ENCODE data around the gene SYNE2. TPM values are rescaled to one million over a fixed set of nuclear protein-coding genes. Genes with fewer than 3 reads are reported as not detected.

The SYNE2 gene
- total and polyA plus RNA-seq, 2 donors (not counting 1 experiment from before 2014, with no cell fraction given): 3.1 to 15.4 TPM

- Histone ChIP-seq H4K20me1 (ENCODE audit: control insufficient read depth, extremely low read depth, insufficient read depth, low read length) (no peaks in the 10 kb centered on the region), H3K4me3 (replicated peaks in 1 of 4; ENCODE audit: control extremely low read depth in 1 of 4, insufficient read depth in 1 of 4, low read depth in 3 of 4, low read length in 4 of 4) (no peak overlapping the region), H3K4me1 (ENCODE audit: control insufficient read depth, extremely low read depth, insufficient read depth, low read length) (no peaks in the 10 kb centered on the region), H3K27ac (ENCODE audit: insufficient read depth, low read length) (no peak overlapping the region), H3K4me2 (ENCODE audit: extremely low read depth, insufficient read depth, low read length) (no peak overlapping the region), H3K27me3 (ENCODE audit: control insufficient read depth, insufficient read depth, low read length) (no peaks in the 10 kb centered on the region), H3K9me3 (ENCODE audit: control insufficient read depth, insufficient read depth, low read depth, low read length) (no peaks in the 10 kb centered on the region), H2AFZ (ENCODE audit: low read length) (no peak overlapping the region), H3K9ac (ENCODE audit: insufficient read depth, low read length) (no peak overlapping the region), H3K36me3 (ENCODE audit: control insufficient read depth, insufficient read depth, low read length) (no peaks in the 10 kb centered on the region), H3K79me2 (ENCODE audit: control insufficient read depth, insufficient read depth, low read length) (no peaks in the 10 kb centered on the region)
- TF ChIP-seq EZH2 (IDR thresholded peaks at IDR 0.05; ENCODE audit: low read length, missing control alignments) (no peak), CTCF (conservative IDR thresholded peaks at IDR 0.05 in 1 of 2, IDR thresholded peaks at IDR 0.05 in 1 of 2; ENCODE audit: low read depth in 1 of 2, low read length in 2 of 2) (no peak)
- DNase-seq (ENCODE audit: low read depth in 2 of 2): no peak
Measured at GRCh38 chr14:63833728-63834127, 19.1 kb upstream of the SYNE2 start.

DNA sequence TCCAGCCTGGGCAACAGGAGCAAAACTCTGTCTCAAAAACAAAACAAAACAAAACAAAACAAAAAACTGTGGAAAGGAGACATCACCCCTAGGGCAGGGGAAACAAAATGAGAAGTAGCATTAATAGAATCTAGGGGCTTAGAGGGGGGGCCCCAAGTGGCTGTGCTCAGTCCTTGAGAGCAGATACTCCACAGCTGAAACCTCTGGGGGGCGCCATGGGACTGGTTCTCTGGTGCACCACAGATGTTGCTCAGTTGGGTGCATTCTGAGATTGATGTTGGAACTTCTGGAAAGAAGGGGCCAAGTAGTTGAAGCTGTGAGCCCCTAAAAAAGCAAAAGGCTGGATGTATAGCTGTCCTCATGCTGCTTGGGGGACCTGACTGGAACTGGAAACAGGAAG lies 11.8 kb upstream of the SYNE2 start:
- Histone ChIP-seq H2AFZ (ENCODE audit: low read length) (no peak overlapping the region), H3K9me3 (ENCODE audit: control insufficient read depth, insufficient read depth, low read depth, low read length) (no peaks in the 10 kb centered on the region), H3K4me2 (ENCODE audit: extremely low read depth, insufficient read depth, low read length) (no peak overlapping the region), H3K4me1 (ENCODE audit: control insufficient read depth, extremely low read depth, insufficient read depth, low read length) (no peaks in the 10 kb centered on the region), H3K79me2 (ENCODE audit: control insufficient read depth, insufficient read depth, low read length) (no peaks in the 10 kb centered on the region), H4K20me1 (ENCODE audit: control insufficient read depth, extremely low read depth, insufficient read depth, low read length) (no peaks in the 10 kb centered on the region), H3K27ac (ENCODE audit: insufficient read depth, low read length) (no peak overlapping the region), H3K27me3 (ENCODE audit: control insufficient read depth, insufficient read depth, low read length) (no peaks in the 10 kb centered on the region), H3K4me3 (replicated peaks in 1 of 4; ENCODE audit: control extremely low read depth in 1 of 4, insufficient read depth in 1 of 4, low read depth in 3 of 4, low read length in 4 of 4) (no peak overlapping the region), H3K9ac (ENCODE audit: insufficient read depth, low read length) (no peak overlapping the region), H3K36me3 (ENCODE audit: control insufficient read depth, insufficient read depth, low read length) (no peaks in the 10 kb centered on the region)
- TF ChIP-seq CTCF (conservative IDR thresholded peaks at IDR 0.05 in 1 of 2, IDR thresholded peaks at IDR 0.05 in 1 of 2; ENCODE audit: low read depth in 1 of 2, low read length in 2 of 2) (no peak), EZH2 (IDR thresholded peaks at IDR 0.05; ENCODE audit: low read length, missing control alignments) (no peak)
- no peak for DNase-seq (ENCODE audit: low read depth in 2 of 2)

DNA sequence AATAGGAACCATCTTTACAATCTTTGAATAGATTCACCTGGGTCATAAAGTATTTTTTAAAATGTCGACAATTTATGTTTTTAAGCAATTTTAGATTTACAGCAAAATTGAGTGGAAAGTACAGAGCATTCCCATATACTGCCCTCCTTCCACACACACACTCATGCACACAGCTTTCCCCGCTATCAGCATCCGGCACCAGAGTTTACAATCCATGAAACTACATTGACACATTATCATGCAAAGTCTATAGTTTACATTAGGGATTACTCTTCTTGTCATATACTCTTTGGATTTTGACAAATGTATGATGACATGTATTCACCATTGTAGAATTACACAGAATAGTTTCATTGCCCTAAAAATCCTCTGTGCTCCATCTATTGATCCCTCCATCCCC lies 9.0 kb upstream of the SYNE2 start:
- no peaks in the 10 kb centered on the region for H3K79me2 ChIP-seq (ENCODE audit: control insufficient read depth, insufficient read depth, low read length)

More for the DNA sequence above, 9.0 kb upstream of the SYNE2 start:
- DNase-seq (ENCODE audit: low read depth in 2 of 2): no peak
- Histone ChIP-seq H3K4me2 (ENCODE audit: extremely low read depth, insufficient read depth, low read length) (no peak overlapping the region), H3K4me3 (replicated peaks in 1 of 4; ENCODE audit: control extremely low read depth in 1 of 4, insufficient read depth in 1 of 4, low read depth in 3 of 4, low read length in 4 of 4) (no peak overlapping the region), H3K9me3 (ENCODE audit: control insufficient read depth, insufficient read depth, low read depth, low read length) (no peaks in the 10 kb centered on the region), H3K27me3 (ENCODE audit: control insufficient read depth, insufficient read depth, low read length) (no peaks in the 10 kb centered on the region), H3K27ac (ENCODE audit: insufficient read depth, low read length) (no peak overlapping the region), H2AFZ (ENCODE audit: low read length) (no peak overlapping the region), H3K36me3 (ENCODE audit: control insufficient read depth, insufficient read depth, low read length) (no peaks in the 10 kb centered on the region), H3K9ac (ENCODE audit: insufficient read depth, low read length) (no peak overlapping the region), H3K4me1 (ENCODE audit: control insufficient read depth, extremely low read depth, insufficient read depth, low read length) (no peaks in the 10 kb centered on the region), H4K20me1 (ENCODE audit: control insufficient read depth, extremely low read depth, insufficient read depth, low read length) (no peaks in the 10 kb centered on the region)
- TF ChIP-seq EZH2 (IDR thresholded peaks at IDR 0.05; ENCODE audit: low read length, missing control alignments) (no peak), CTCF (conservative IDR thresholded peaks at IDR 0.05 in 1 of 2, IDR thresholded peaks at IDR 0.05 in 1 of 2; ENCODE audit: low read depth in 1 of 2, low read length in 2 of 2) (no peak)

Measured in fibroblast of lung (primary cell).